ENCODE results near the gene KRT25. TPM values are rescaled to one million over a fixed set of nuclear protein-coding genes. Genes with fewer than 3 reads are reported as not detected.

KRT25 gene
- total RNA-seq, 6 experiments from 2014 or later: not detected

DNA sequence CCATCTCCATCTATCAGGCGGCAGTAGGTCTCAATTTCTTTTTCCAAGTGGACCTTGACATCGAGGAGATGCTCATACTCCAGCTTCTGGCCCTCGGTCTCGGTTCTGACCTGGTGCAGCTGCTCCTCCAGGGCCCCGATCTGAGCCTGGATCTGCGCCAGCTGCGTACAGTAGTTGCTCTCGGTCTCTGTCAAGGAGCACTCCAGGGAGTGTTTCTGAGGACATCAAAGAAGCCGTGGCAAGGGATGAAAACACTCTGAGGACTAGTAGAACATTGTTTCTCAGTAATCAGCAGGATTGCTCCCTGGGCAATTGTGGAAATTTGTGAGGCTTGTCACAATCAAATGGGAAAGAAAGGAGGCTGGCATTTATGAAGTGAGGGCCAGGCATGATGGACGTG lies 38.7 kb upstream of the KRT25 start:
- ATAC-seq: no peak
- H3K36me3 ChIP-seq: no peaks in the 10 kb centered on the region
- WGBS (ENCODE audit: insufficient coverage, low coverage, low lambda C conversion rate, missing lambda C conversion rate): 55% methylated on average over 10 of the region's 10 CpGs

DNA sequence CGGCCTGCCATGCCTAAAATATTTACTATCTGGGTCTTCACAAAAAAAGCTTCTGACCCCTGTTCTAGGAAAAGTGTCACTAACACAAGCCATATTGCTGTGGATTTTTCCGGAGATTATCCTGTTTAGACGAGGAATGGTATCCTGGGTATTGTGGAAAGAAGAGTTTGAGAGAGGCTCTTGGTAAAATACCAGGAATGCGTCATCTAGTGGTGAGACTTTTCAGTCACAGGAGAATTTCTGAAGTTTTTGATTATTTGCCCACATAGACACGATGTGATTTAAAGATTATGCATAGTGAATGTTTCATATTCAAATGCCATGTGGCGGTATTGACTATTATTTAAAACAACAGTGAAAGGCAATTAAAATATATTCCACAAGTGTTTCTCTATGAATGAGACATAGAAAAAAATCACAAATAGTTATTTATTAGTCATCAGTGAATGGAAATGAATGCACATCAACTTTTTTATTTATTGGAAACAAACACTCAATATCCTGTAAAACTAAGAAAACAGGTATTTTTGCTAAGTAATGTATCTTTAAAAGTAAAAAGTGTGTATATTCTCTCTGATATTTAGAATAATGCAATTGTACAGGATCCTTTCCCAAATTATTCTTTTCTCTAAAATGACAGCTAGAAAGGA lies 36.8 kb upstream of the KRT25 start:
- no peak overlapping the region for H3K4me3 ChIP-seq
- no peaks in the 10 kb centered on the region for H3K27me3 ChIP-seq
- no peaks in the 10 kb centered on the region for H3K4me1 ChIP-seq
- ATAC-seq (peak; percentile 56 to 71 (median 68)), DNase-seq (no peak)
- intact Hi-C loops (cut with DNase I): no loop called here
- no peaks in the 10 kb centered on the region for H3K36me3 ChIP-seq
- no peak overlapping the region for H3K27ac ChIP-seq
- no peaks in the 10 kb centered on the region for H3K9me3 ChIP-seq
- 28% methylated on average over 6 of the region's 6 CpGs for WGBS (ENCODE audit: insufficient coverage, low coverage, low lambda C conversion rate, missing lambda C conversion rate)
- no peak for TF ChIP-seq POLR2A (IDR thresholded peaks at IDR 0.05)
- TF ChIP-seq, protein P1, sequence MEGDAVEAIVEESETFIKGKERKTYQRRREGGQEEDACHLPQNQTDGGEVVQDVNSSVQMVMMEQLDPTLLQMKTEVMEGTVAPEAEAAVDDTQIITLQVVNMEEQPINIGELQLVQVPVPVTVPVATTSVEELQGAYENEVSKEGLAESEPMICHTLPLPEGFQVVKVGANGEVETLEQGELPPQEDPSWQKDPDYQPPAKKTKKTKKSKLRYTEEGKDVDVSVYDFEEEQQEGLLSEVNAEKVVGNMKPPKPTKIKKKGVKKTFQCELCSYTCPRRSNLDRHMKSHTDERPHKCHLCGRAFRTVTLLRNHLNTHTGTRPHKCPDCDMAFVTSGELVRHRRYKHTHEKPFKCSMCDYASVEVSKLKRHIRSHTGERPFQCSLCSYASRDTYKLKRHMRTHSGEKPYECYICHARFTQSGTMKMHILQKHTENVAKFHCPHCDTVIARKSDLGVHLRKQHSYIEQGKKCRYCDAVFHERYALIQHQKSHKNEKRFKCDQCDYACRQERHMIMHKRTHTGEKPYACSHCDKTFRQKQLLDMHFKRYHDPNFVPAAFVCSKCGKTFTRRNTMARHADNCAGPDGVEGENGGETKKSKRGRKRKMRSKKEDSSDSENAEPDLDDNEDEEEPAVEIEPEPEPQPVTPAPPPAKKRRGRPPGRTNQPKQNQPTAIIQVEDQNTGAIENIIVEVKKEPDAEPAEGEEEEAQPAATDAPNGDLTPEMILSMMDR (IDR thresholded peaks at IDR 0.05): peak; percentile 73 to 82 (median 76)

More for the DNA sequence above, 38.7 kb upstream of the KRT25 start:
- no peak overlapping the region for H3K4me3 ChIP-seq
- no peak for TF ChIP-seq POLR2A (IDR thresholded peaks at IDR 0.05)
- TF ChIP-seq, protein P1 (IDR thresholded peaks at IDR 0.05): no peak
- no peak overlapping the region for H3K27ac ChIP-seq
- H3K4me1 ChIP-seq: no peaks in the 10 kb centered on the region
- H3K27me3 ChIP-seq: no peaks in the 10 kb centered on the region
- no peak for DNase-seq
- intact Hi-C loops (cut with DNase I): no loop called here
- H3K9me3 ChIP-seq: no peaks in the 10 kb centered on the region

DNA sequence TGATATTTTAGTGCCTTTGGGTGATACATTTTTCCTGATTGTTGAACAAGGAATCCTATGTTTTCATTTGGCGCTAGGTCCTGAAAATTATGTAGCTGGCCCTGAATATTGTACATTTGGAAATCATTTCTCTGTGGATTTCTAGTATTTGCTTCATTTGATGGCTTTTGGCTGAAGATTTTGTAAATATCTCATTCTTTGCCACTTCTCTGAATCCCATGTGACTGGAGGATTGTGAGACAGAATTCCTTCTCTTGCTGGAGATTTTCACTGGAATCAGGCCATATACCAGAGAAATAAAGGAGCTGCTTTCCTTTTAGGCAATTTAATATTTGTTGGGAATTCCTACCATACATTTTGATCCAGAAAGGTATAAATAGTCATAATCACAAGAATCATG lies 36.0 kb upstream of the KRT25 start:
- no peak for TF ChIP-seq POLR2A (IDR thresholded peaks at IDR 0.05)
- TF ChIP-seq, protein P1 (IDR thresholded peaks at IDR 0.05): no peak
- H3K4me1 ChIP-seq: no peaks in the 10 kb centered on the region
- H3K27ac ChIP-seq: no peak overlapping the region
- DNase-seq (no peak), ATAC-seq (no peak)
- intact Hi-C loops (cut with DNase I): no loop called here
- H3K4me3 ChIP-seq: no peak overlapping the region
- no peaks in the 10 kb centered on the region for H3K36me3 ChIP-seq
- H3K9me3 ChIP-seq: no peaks in the 10 kb centered on the region
- WGBS (ENCODE audit: insufficient coverage, low coverage, low lambda C conversion rate, missing lambda C conversion rate): 88% methylated on average over 1 of the region's 1 CpG
- H3K27me3 ChIP-seq: no peaks in the 10 kb centered on the region

DNA sequence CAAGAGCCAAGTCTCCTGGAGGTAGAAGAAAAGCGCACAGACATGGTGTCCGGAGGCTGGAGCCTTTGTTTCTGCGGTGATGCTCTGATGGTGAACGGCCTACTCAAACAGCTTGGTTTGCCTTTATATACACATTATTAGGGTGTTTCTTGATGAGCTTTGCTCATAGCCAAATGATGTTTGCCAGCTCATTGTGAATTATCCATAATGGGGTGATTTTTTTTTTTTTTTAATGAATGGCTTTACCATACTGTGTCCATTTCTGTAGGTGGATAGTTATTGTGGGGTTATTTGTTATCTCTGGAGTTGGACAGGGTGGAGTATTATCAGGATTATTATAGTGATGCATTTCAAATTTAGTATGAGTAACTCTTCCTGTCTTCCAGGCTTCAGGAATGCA lies 27.3 kb upstream of the KRT25 start, which contains the start of gene KRT27:
KRT27 (minus strand) TSS at position 101 of the 400 bp plus-strand sequence; CDS start at position 44, 57 bp downstream.
- Histone ChIP-seq H3K4me1 (no peaks in the 10 kb centered on the region), H3K27ac (no peak within 1 kb of the TSS), H3K4me3 (no peak within 1 kb of the TSS), H3K9me3 (no peaks in the 10 kb centered on the region), H3K36me3 (no peaks in the 10 kb centered on the region), H3K27me3 (no peaks in the 10 kb centered on the region)
- ATAC-seq: no peak
- WGBS (ENCODE audit: insufficient coverage, low coverage, low lambda C conversion rate, missing lambda C conversion rate): 88% methylated on average over 4 of the region's 4 CpGs
- TF ChIP-seq, protein P1 (IDR thresholded peaks at IDR 0.05): no peak
- no peak for TF ChIP-seq POLR2A (IDR thresholded peaks at IDR 0.05)
- intact Hi-C loops (cut with DNase I): no loop called here
- DNase-seq: no peak
